HG03457 (cell line): ENCODE results near the gene LRRC25.
A peak's percentile ranks its signal among the peaks of the same experiment; 100 is the strongest.

Source experiments
- ATAC-seq: cut with Tn5 transposase; IDR thresholded peaks from one replicate; pipeline ENCODE4 v1.9.1; 2021; ENCODE audit warnings: moderate number of reproducible peaks; ENCODE audit not compliant: unreplicated experiment

The LRRC25 gene

DNA sequence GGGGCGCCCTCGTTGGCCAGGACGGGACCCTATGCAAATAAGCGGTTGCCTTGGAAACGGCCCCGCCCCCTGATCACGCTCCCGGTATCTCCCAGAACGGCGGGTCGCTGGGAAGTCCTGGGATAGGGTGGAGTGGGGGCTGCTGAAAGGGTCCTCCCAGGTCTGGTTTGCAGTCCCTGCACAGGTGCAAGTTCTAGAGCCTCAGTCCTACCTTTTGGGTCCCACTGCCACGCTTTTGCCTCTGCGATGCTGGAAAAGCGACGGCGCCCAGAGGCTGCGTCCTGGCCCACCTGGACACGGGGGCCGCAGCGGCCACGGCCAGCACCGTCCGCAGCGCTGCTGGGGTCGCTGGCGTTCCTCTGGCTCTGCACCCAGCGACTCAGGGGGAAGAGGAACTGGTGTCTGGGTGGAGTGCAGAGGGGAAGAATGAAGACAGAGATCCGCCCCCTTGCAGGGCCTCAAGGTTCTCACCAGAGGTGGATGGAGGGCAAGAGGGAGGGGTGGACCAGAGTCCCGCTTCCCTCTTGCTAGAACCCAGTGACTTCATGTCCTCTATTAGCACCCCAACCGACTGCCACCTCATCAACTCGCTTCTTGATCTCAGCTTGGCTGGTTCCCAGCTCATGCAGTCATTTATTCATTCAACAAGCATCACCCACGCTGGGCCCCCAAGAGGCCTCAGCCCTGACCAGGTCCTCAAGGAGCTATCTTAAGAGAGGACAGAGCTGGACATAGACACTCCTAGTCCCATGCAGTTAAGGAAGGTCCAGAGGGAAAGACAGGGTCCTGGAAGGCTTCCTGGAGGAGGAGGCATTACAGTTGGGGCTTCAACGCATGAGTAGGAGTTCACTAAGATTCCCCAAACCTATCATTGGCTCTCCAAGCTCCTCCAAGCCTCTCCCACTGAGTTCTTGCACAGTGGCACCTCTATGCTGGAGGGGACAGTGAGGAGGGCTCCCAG is at the start of gene LRRC25:
Gene LRRC25 (minus strand): TSS at position 381 of the 961 bp plus-strand sequence. CDS start 659 bp downstream, outside the sequence.
- no peak for ATAC-seq

DNA sequence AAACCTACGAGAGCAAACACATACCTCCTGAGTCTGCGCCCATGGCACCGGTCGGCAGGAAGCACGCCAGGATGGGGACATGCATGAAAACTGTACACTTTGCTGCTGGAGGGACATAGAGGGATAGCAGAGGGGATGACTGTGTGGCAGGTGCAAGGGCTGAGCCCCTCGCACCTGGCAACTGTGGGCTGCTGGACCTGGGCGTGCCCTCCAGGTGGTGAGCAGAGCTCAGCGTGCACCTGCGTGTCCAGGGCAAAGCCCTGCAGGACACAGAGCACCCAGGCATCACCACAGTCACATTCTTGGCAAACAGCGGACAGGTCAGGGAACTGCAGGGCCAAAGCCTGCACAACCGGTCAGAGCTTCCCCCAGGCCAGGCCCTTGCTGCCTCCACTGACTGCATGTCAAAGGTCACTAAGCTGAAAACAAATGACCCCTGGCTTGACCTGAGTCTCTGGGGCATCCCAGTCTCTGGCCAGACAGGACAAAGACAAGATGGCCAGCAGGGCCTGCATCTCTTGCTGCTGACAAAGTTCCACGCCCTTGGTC is 49.5 kb upstream of the LRRC25 start:
- no peak for ATAC-seq

- no peak for ATAC-seq
These were observed 48.9 kb upstream of the LRRC25 start for GRCh38 chr19:18446145-18446810.

DNA sequence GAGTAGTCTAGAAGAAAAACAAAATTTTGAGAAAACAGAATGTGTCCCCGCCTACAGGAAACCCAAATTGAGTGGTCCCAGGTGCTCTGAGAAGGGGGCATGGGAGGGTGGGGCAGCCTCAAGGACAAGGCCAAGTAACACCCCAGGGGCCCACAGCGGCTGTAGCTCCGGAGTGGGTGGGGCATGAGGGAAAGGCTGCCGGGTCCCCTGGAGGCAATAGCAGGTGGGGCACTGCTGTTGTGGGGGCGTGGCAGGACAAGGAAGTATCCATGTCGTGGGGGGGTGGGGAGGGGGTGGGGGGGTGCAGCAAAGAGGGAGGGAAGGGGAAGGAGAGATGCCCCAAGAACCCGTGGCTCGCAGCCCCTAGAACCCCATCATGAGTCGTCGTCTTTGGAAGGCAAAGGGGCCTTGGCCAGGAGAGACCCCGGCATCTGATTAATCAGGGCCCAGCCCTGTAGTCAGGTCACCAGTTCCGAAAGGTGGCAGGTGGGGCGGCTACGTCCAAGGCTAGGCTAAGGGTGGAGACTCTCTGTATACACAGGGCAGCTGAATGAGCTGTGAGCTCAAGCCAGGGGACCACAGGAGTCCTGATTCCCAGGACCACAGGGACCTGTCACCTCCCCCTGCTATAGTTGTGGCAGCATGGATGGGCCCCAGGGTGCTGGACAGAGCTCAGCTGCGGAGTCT is 48.0 kb upstream of the LRRC25 start:
- no peak for ATAC-seq

DNA sequence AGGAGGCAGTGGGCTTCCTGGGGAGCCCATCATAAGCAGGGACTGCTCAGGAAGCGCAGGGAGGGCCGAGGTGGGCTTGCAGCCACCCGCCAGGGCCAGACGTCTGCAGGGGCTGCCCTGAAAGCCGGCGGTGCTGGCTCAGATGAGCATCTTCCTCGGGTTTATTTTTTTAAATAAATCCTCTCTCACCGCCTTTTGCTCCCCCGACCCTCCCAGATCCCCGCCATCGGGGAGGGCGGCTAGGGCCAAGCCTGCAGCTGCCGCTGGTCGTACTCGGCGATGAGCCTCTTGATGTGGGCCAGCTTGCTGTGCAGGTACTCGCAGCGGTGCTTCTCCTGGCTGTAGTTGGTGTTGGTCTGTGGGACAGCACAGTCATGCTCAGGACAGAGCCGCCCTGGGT is 47.1 kb upstream of the LRRC25 start:
- no peak for ATAC-seq

- no peak for ATAC-seq
These were observed 46.4 kb upstream of the LRRC25 start for GRCh38 chr19:18443831-18444230.

DNA sequence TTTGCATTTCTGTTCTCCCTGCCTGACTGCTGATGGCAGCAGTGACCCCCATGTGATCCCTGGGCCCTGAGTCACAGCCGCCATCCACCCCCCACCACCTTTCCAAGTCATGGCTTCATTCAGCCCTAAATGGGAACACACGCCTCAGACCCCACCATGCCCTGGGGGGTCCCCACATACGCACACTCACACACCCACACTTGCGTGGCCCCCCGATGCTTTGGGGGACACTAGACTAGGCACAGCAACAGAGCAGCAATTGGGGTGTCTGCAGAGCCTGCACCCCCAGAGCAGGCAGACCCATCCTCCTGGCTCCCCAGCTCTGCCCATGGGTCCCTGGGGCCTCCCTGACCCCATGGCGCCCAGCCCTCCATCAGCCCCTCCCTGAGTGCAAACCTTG is 46.0 kb upstream of the LRRC25 start:
- ATAC-seq: no peak

GRCh38 chr19:18442941-18443340 is 45.5 kb upstream of the LRRC25 start:
- ATAC-seq: no peak

DNA sequence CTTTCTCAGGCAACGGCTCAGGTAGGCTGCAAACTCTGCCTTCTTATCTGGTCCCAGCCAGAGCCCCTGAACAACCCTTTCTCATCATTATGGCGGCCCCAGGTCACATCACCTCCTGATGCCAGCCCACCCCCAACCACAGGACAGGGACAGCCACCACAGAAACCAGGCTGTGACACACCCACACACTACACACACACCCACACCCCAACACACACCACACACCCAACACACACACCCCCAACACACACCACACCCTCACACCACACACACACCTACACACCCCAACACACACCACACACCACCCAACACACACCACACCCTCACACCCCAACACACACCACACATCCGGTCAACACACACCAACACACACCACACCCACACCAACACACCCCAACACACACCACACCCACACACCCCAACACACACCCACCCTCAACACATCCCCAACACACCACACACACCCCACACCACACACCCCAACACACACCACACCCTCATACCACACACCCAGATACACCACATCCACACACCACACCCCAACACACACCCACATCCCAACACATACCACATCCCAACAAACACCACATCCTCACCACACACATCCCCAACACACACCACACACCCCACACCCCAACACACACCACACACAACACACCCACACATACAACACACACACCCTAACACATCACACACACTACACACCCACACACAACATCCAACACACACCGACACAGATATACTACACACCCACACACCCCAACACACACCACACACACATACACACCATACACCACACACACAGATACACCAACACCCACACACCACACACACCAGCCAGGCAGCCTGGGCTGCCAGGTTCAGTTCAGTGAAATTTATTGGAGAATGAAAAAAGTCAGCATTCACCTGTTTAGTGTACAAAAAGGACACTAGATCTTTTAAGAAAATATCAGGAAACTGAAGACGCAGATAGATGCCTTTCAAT is 44.7 kb upstream of the LRRC25 start:
- ATAC-seq: no peak

GRCh38 chr19:18440936-18441803 is 43.7 kb upstream of the LRRC25 start:
- no peak for ATAC-seq

GRCh38 chr19:18440415-18440877 is 43.0 kb upstream of the LRRC25 start:
- no peak for ATAC-seq

GRCh38 chr19:18439910-18440237 is 42.5 kb upstream of the LRRC25 start:
- no peak for ATAC-seq

GRCh38 chr19:18439025-18439909 is 41.8 kb upstream of the LRRC25 start:
- ATAC-seq: no peak

- ATAC-seq: no peak
These were observed 41.1 kb upstream of the LRRC25 start for GRCh38 chr19:18438331-18439024.

- no peak for ATAC-seq
These were observed 40.3 kb upstream of the LRRC25 start, which contains the start of gene ISYNA1 for GRCh38 chr19:18437491-18438330. Gene ISYNA1 (minus strand): TSS chr19:18438133. CDS start chr19:18437979, 154 bp downstream.

- peak; percentile 45 for ATAC-seq
These were observed 39.5 kb upstream of the LRRC25 start for GRCh38 chr19:18436671-18437490.
